ENCODE measurements around the gene CCDC186. TPM values are rescaled to one million over a fixed set of nuclear protein-coding genes. Genes with fewer than 3 reads are reported as not detected.
"Not testable (repeated sequence)": the region's sequence is repeated elsewhere in the genome, so short reads cannot be mapped to it uniquely, and the experiment has no call there.

Gene CCDC186
- total RNA-seq, 1 donor from 2014 or later = 56.4 TPM

- DNase-seq = peak; percentile 6
Observed at GRCh38 chr10:114172776-114173602, 1.0 kb downstream of the CCDC186 start.

- peak; percentile 12 for DNase-seq
Observed at GRCh38 chr10:114172216-114172615, 1.8 kb downstream of the CCDC186 start.

GRCh38 chr10:114168450-114169009 is 5.5 kb downstream of the CCDC186 start:
- no peak for DNase-seq

DNA sequence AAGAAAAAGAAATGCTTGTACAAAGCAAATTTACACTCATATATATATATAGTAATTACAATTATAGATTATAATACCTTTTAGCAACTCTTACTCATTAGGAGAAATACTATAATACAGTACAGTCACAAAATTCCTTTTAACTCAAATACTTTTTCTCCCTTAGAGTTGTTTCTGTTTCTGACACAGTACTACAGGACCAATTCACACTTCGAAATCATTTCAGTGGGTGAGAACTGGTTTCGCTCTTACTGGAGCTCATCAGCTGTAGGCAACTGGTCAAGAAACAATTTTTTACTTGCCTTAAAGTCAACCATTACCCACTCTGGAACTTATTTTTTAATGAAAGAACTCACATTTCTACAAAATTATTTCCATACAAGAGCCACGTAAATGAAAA is 6.0 kb downstream of the CCDC186 start:
- DNase-seq = no peak

- no peak for DNase-seq
Observed at GRCh38 chr10:114166494-114166893, 7.5 kb downstream of the CCDC186 start.

GRCh38 chr10:114166043-114166442 is 8.0 kb downstream of the CCDC186 start:
- peak; percentile 25 for DNase-seq

DNA sequence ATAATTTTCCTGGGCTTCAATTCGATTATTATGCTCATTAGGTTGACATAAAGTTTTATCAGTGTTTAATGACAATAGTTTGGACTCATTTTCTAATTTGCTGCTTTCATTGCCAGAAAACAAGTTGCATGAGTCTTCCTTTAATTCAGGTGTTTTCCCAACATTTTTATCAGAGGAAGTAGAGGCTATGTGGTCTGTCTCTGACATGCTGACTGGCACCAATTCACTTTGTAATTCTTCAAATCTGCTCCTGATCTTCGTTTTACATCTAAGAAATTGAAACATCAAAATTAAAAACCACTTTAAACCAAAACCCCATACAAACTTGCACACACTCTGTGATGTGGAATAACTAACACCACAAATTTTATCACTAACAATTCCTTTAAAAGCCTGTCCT is 10.9 kb downstream of the CCDC186 start:
- no peak for DNase-seq

DNA sequence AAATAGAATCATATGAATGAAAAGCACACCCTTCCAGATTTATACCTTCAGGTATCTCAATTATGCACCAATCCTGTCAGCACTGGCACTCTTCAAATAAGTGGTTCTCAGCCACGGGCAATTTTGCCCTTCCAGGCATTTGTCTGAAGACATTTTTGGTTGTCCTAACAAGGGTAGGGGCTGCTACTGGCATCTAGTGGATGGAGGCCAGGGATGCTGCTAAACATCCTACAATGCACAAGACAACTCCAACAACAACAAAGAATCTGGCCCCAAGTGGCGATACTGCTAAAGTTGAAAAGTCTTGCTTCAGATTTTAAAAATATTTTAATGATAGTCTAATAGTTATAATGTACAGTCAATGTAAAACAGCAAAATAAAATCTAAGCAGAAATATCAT is 16.1 kb downstream of the CCDC186 start:
- DNase-seq = no peak

- no peak for DNase-seq
Observed at GRCh38 chr10:114151892-114152291, 22.1 kb downstream of the CCDC186 start.

GRCh38 chr10:114151486-114151885 is 22.5 kb downstream of the CCDC186 start:
- DNase-seq = no peak

GRCh38 chr10:114149476-114149875 is 24.5 kb downstream of the CCDC186 start:
- not testable (repeated sequence) for DNase-seq

DNA sequence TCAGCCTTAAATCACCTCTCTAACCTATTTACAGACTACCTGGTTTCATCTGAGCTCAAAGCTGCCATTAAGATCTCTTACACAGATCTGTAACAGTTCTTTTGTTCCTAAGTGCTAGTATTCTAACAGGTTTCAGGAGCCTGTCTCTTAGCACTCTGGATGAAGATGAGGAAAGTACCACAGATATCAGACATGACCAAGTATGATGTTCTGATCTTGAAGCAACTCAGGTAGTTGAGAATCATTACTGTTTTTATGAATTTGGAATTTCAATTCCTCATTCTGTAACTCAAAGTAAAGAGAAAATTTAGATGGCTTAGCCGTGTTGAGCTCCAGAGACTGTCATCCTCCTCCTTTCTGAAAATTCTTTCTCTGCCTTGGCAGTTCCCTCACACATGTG is 30.8 kb downstream of the CCDC186 start:
- DNase-seq = no peak

- DNase-seq = no peak
Observed at GRCh38 chr10:114142018-114142417, 32.0 kb downstream of the CCDC186 start.

DNA sequence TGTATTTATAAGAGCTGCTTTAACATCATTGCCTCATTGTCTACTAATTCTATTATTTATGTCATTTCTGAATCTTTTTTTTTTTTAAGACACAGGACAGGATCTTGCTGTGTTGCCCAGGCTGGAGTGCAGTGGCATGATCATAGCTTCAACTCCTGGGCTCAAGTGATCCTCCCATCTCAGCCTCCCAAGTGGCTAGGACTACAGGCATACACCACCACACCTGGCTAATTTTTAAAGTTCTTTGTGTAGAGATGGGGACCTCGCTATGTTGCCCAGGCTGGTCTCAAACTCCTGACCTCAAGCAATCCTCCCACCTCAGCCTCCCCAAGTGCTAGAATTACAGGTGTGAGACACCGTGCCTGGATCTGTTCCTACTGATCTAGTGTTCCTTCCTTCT is 33.2 kb downstream of the CCDC186 start:
- DNase-seq = not testable (repeated sequence)

DNA sequence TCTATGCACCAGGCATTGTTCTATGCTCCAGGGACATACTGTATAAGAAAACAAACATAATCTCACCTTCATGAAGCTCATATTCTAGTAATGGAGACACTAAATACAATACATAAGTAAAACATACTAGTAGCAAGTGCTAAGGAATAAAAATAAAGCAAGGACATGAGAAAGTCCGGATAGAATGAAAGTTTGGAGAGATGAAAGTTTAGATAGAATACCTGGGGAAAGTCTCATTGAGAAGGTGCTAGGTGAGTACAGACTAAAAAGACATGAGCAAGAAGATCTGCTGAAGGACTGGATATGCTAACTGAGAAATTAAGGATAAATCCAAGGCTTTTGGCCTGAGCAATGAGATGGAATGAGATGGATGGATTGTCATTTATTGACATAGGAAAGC is 34.0 kb downstream of the CCDC186 start:
- DNase-seq = no peak

- DNase-seq = no peak
Observed at GRCh38 chr10:114138581-114138980, 35.4 kb downstream of the CCDC186 start.

DNA sequence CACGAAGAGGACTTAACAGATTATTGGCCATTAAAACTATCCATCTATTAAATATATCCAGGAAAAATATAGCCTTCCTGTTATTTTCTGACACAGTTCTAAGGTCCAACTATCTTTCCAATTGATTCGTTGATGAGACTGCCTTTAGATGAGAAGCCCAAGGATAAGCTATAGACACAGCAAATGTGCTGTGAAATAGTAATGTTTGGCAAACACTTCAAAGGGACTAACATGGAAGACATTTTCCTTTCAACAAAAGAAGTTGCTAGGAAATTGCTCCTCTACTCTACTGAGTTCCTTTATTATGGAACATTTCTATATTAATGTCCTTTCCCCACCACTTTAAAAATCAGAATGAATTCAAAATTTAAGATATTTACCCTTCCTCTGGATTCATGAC is 38.5 kb downstream of the CCDC186 start:
- no peak for DNase-seq

GRCh38 chr10:114131094-114131493 is 42.9 kb downstream of the CCDC186 start:
- DNase-seq = no peak

- no peak for DNase-seq
Observed at GRCh38 chr10:114121031-114121430, 53.0 kb downstream of the CCDC186 start.

DNA sequence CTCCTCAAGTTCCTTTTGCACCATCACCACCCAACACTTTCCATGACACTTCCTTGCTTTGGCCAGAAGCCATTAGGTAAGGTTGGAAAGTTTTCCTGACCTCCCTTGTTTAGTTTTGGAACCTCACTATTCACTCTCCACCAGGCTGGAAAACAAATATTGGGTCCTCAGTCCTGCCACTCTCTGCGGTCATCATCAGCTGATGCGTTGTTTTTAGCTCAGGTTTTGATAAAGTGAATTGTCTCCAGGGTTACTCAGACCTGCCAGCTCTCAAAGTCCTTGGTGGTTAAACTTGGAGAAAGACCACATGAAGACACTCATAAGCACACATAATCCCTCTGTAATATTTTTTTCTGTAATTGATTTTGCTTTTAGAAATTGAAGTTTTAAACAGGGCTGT is 55.5 kb downstream of the CCDC186 start:
- no peak for DNase-seq

DNA sequence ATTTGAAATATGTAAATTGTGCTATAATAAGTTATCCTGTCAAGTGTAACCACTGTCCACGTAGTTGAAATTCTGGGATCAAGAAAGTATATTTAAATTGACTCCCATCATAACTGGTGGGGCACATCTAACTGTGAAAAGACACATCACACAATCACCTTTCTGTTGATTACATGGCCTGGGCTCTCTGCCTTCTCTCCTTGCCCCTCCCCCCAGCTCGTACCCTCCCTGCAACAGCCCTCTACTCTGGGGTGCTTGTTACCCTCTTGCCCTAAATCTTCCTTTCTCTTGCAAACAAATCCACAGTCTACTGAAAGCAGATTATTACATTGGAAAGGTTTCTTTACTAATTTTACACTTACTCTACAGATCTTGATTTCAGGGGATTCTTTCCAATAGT is 56.3 kb downstream of the CCDC186 start:
- DNase-seq = no peak

DNA sequence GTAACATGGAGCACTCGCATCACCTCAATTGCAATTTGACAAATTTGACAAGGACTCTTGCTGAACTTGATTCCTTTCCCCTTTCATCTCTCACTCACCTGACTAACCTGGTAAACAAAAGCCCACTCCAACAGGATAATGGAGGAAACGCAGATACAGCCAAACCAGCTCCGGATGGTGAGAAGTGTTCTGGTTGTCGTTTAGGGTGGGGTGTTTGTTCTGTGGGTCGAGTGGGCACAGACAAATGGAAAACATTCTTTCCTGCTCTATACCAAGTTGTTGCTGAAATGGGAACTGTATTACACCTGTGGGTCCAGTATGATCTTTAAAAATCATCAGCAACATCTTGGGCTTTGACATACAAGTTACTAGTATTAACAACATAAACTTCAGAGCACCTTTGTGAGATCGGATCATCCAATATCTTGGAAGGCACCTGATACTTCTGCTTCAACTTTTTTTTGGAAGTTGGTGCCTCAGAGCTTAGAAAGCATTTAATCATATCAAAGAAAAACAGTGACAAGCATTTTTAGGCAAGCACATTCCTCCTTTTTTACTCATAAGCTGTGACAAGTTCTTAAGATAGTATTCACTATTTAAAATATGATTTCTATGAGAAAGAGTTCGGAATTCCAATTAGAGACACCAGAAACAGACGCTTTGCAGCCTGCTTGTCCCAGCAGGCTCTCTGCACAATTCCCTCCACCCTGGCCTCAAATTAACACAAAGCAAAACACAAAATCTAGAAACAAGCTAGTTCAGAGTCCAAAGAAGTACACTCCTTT is 58.1 kb downstream of the CCDC186 start:
- no peak for DNase-seq

Measured in skin of body (tissue), 2 donors.